MCF 10A (cell line): Measurements from ENCODE around the gene SCG3. TPM values are rescaled to one million over a fixed set of nuclear protein-coding genes. Genes with fewer than 3 reads are reported as not detected.

ENCODE experiments used
- BruUV-seq: library from RNA; stranded (reverse); fragments of 400-500 nt; replicated peaks from 2 replicates; lab custom pipeline; 2021; lab: Mats Ljungman, UMichigan
- CTCF ChIA-PET: fragments of 300-600 bp; sonication (Branson Sonifier 250); formaldehyde crosslinking; extraction: SDS; loops from one replicate; lab custom pipeline; 2021; ENCODE audit warnings: antibody characterized with exemption, inconsistent platforms; lab: Yijun Ruan, JAX
- POLR2A ChIA-PET: fragments of 300-600, 350-650 bp; sonication (Branson Sonifier 250); formaldehyde crosslinking; extraction: SDS; loops from one replicate; lab custom pipeline; 2020; ENCODE audit warnings: antibody characterized with exemption, inconsistent platforms; lab: Yijun Ruan, JAX
- DNase-seq: peaks from one replicate; pipeline ENCODE4 v3.0.0-alpha.2; 2018; ENCODE audit not compliant: unreplicated experiment
- H3K27ac Mint-ChIP-seq: one replicate; pipeline ENCODE4 v1.8.0; 2022; ENCODE audit warnings: mild to moderate bottlenecking, low read depth, mixed read lengths; ENCODE audit not compliant: unreplicated experiment
- H3K27me3 Mint-ChIP-seq: one replicate; pipeline ENCODE4 v1.8.0; 2022; ENCODE audit warnings: mixed read lengths; ENCODE audit not compliant: insufficient read depth, unreplicated experiment
- H3K36me3 Mint-ChIP-seq: one replicate; pipeline ENCODE4 v1.8.0; 2022; ENCODE audit warnings: mild to moderate bottlenecking, moderate library complexity, mixed read lengths; ENCODE audit not compliant: insufficient read depth, unreplicated experiment
- H3K4me1 Mint-ChIP-seq: one replicate; pipeline ENCODE4 v1.8.0; 2022; ENCODE audit warnings: mixed read lengths; ENCODE audit not compliant: insufficient read depth, unreplicated experiment
- H3K4me3 Mint-ChIP-seq: one replicate; pipeline ENCODE4 v1.8.0; 2022; ENCODE audit warnings: mild to moderate bottlenecking, moderate library complexity, mixed read lengths; ENCODE audit not compliant: unreplicated experiment
- H3K9me3 Mint-ChIP-seq: one replicate; pipeline ENCODE4 v1.8.0; 2022; ENCODE audit warnings: mixed read lengths; ENCODE audit not compliant: unreplicated experiment
- CTCF ChIP-seq: fragments of 200-600 bp; IDR thresholded peaks from one replicate; pipeline ENCODE4 v1.8.0; 2022; ENCODE audit warnings: antibody characterized with exemption, mild to moderate bottlenecking; ENCODE audit not compliant: unreplicated experiment
- intact Hi-C: fragments of 100-400 bp; cut with micrococcal nuclease; formaldehyde crosslinking; loops from 2 replicates; pipeline ENCODE4 v1.14.1; 2022
- total RNA-seq: library from RNA; stranded (reverse); gene quantifications from 2 replicates; pipeline ENCODE4 v1.2.3, GENCODE V29; 2022

The SCG3 gene
- total RNA-seq, 1 experiment from 2014 or later: not detected

GRCh38 chr15:51721199-51721960 lies 40.1 kb downstream of the SCG3 start:
- Mint-ChIP-seq H3K4me3 (no peak overlapping the region), H3K27me3 (no peaks in the 10 kb centered on the region), H3K27ac (no peak overlapping the region), H3K9me3 (no peaks in the 10 kb centered on the region), H3K4me1 (peaks cover 10% of the 10 kb centered on the region), H3K36me3 (peaks cover 17% of the 10 kb centered on the region)
- no TSS peak for BruUV-seq
- CTCF ChIA-PET: interaction anchor here (0.6 to 1.0 kb wide), 4 partner anchors 11 to 167 kb away, joined by 3 read pairs; no protein-coding TSS in a partner anchor
- no peak for DNase-seq
- intact Hi-C loops: no loop called here
- TF ChIP-seq CTCF: no peak
- POLR2A ChIA-PET: interaction anchor here (1.7 kb wide), 1 partner anchor 55 kb away, joined by 4 read pairs; no protein-coding TSS in a partner anchor

GRCh38 chr15:51724199-51724598 lies 42.9 kb downstream of the SCG3 start:
- POLR2A ChIA-PET: interaction anchor here (1.3 to 4.2 kb wide), 2 partner anchors 13 to 34 kb away, joined by 5 to 40 read pairs; partner anchors contain the start of gene LYSMD2
- H3K9me3 Mint-ChIP-seq: no peaks in the 10 kb centered on the region
- BruUV-seq: no TSS peak
- H3K4me3 Mint-ChIP-seq: no peak overlapping the region
- H3K27ac Mint-ChIP-seq: no peak overlapping the region
- peaks cover 17% of the 10 kb centered on the region for H3K36me3 Mint-ChIP-seq
- intact Hi-C loops: no loop called here
- no peak for TF ChIP-seq CTCF
- DNase-seq: no peak
- CTCF ChIA-PET: no interaction called here
- peaks cover 22% of the 10 kb centered on the region for H3K4me1 Mint-ChIP-seq
- H3K27me3 Mint-ChIP-seq: no peaks in the 10 kb centered on the region

GRCh38 chr15:51724673-51725072 lies 43.4 kb downstream of the SCG3 start:
- Mint-ChIP-seq H3K4me1 (peaks cover 22% of the 10 kb centered on the region), H3K27me3 (no peaks in the 10 kb centered on the region), H3K4me3 (no peak overlapping the region), H3K36me3 (peaks cover 15% of the 10 kb centered on the region), H3K27ac (no peak overlapping the region), H3K9me3 (no peaks in the 10 kb centered on the region)
- BruUV-seq: no TSS peak
- CTCF ChIA-PET: no interaction called here
- DNase-seq: no peak
- no peak for TF ChIP-seq CTCF
- POLR2A ChIA-PET: interaction anchor here (1.3 to 4.2 kb wide), 2 partner anchors 13 to 34 kb away, joined by 5 to 40 read pairs; partner anchors contain the start of gene LYSMD2
- intact Hi-C loops: loop anchor here (5.0 kb wide), 1 partner anchor 72 kb away; no protein-coding TSS in a partner anchor
